Stimulated activated CD8-positive, alpha-beta memory T cell treated with anti-CD3 and anti-CD28 coated beads, Interleukin-7, amount 100 ng/mL, for 24 hours (primary cell): ENCODE results near the gene GPR25.
"Not testable (repeated sequence)": the region's sequence is repeated elsewhere in the genome, so short reads cannot be mapped to it uniquely, and the experiment has no call there.

Source experiments
- DNase-seq: peaks from one replicate; pipeline ENCODE4 v3.0.0-alpha.2; 2020; ENCODE audit warnings: low read depth

The GPR25 gene

DNA sequence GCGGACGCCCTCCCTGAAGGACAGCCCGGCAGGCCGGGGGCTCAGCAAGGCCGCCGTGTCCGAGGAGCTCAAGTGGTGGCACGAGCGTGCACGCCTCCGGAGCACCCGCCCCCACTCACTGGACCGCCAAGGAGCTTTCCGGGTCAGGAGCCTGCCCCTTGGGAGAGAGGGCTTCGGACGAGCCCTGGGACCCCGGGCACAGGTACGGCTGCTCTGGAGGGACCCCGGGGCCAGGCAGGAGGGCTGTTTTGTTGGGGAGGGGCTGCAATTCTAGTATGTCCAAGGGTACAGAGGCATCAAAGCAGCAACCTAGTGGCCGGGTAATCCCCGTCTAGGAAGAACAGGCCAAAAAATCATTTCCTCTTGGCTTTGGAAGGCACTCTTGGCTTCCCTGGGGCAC is 39.2 kb downstream of the GPR25 start:
- DNase-seq, result not testable (repeated sequence)

DNA sequence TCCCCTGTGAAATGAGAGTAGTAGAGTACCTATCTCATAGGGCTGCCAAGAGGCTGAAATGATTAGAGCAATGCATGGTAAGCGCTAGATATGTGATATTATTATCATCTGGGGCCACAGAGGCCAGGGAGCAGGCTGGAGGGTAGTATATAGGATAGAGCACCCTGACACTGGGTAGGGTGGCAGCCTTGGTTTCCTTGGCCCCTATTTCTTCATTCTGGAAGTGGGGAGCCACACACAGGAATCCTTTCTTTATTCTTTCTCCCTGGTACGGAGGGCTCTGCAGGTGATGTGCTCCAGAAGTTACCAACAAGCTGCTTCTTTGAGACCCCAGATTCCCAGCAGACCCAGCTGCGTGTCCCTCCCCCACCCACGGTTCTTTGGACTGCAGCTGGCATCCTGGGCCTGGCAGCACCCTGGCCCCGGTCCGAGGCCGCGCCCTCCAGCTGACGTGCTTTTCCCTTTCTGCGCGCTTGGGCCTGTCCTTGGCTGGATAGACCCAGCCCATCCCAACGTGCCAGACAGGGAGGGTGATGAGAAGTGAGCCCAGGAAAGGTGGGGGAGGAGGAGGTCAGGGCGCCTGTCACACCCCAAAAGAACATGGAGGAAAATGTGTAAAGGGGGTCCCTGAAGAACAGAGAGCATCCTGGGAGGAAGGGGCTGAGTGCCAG is 40.1 kb downstream of the GPR25 start:
- no peak for DNase-seq

DNA sequence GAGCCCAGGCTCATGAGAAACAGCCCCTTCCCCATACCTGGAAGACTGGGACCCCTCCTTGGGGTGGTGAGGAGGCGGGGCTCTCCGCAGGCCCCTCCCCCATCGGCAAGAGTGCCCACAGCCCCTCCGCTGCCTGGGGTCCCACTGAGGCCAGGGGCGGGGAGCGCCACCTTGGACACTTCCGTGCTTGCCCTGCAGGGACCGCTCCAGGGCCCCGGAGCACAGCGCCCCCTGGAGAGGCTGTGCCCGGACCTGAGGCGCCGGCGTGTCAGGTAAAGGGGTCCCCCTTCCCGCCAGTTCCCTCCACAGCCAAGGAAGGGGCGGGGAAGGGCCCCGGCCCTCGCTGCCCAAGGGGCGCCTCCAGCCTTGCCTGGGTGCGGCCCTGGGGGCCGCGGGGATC is 43.4 kb downstream of the GPR25 start:
- no peak for DNase-seq

DNA sequence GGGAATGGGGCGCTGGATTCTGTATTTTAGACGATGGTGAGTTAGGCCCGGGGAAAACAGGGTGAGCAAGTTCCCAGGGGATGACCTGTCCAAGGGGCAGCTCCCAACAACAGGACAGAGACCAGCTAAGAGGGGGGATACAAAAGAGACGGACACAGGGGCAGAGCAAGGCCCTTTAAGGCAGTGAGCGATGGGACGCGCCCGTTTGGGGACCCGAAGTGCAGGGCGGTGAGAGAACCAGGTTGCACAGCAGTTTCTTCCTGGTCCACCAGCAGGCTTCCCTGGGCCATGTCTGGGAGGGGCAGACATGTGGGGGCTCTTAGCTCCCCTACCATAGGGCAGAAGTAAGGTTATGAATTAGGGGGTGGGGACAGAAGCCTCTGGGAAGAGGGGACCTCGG is 43.9 kb downstream of the GPR25 start:
- no peak for DNase-seq

DNA sequence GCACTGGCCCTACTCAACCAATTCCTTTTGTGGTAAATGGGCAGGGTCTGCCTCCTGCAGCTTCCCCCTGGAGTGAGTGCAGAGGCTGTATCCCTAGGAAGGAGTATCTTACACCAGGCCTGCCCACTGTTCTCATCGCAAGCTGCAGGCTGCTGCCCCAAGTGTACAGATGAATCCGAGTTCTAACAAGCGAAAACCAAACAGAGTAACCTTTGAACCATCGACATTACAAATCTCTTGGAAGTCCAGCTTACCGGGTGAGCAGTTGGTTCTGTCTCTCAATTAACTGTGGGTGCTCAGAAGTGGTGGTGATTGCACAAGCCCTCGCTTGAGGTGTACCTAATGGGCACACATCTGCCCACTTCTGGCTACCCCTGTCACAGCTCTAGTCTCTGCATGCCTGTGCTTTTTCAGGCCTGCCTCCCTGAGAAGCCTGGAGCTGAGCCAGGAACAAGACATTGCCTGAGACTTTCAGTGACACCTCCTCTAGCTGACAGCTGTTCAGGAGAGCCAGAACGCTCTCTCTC is 44.6 kb downstream of the GPR25 start:
- DNase-seq, result no peak

DNA sequence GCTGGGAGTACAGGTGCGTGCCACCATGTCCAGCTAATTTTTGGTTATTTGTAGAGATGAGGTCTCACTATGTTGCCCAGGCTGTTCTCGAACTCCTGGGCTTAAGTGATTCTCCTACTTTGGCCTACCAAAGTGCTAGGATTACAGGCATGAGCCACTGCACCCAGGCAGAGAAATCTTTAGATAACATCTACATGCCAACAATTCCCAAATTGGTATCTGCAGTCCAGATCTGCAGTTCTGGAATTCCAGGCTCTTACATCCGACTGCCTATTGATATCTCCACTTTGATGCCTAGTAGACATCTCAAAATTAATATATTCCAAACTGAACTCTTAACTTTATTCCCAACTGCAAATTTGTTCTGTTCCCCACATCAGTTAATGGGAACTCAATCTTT is 45.2 kb downstream of the GPR25 start:
- DNase-seq, result no peak

DNA sequence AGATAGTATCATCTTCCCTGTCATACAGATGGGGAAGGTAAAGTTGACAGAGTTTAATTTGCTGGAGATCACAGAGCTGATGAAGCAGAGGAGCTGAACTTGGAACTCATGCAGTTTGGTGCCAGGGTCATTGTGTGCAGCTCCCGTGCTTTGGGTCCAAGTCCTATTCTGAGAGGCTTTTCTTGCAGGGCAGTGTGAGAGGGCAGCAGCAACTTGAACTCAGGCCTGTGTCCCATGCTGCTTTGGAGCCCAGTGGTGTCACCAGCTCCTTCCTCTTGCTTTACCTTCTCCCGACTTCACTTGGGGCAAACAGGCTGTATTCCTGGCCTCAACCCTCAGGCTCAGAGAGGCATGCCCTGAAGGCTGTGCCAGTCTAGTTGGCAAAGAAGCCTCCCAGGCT is 46.6 kb downstream of the GPR25 start:
- DNase-seq, result no peak

DNA sequence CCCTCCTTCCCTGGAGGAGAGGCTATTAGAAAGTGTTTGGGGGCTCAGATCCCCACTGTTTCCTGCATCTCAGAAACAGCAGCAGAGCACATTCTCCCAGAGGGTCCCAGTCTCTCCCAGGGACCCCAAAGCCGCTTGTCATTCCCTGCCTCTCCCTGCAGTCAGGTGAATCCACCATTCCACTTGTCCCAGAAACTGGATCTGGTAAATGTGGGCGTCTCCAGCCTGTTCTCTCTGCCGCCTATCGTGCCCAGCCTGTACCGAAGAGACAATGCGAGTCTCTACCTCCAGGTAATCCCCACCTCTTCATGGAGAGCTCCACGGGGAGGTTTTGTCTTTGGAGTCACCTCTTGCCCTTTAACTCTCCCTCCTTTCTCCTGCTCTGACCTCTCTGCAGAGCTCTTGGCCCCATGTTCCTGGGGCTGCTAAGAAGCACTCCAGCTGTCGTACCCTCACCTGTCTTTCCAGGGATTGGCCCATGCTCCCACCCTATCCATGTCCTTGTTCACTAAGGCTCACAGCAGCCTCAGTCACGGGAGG is 48.9 kb downstream of the GPR25 start:
- DNase-seq, result no peak

DNA sequence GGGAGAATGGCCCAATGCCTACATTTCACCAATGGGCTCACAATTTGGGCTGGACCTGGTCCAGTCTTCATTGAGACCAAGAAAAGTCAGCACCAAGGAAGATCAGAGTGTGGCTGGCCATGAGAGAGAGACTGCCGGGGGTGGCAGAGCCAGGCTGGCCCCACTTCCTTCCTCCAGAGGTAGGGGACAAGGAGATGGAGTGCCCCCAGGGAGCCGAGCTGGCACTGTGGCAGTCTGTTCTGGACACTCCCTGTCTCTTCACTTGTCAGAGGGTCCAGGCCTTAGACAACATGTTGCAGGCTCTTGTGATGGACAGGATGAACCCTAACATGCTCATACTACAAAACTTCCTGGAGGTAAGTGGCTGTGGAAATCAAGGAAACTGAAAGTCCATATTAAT is 49.6 kb downstream of the GPR25 start:
- no peak for DNase-seq

DNA sequence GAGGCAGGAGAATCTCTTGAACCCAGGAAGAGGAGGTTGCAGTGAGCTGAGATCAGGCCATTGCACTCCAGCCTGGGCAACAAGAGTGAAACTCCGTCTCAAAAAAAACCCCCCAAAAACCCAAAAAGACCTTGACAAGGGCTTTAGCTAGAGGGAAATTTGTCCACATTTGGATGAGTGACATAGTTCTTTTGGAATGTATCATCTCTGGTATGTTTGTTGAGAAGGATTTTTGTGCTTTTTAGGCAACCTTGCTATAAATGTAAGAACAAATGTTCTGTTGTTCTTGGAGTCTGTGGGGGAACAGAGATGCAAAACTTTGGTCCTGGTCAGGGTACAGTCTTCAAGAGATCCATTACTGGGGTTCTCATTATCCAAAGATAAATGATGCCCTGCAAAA is 50.8 kb downstream of the GPR25 start:
- DNase-seq, result no peak
